Stimulated activated effector memory CD8-positive, alpha-beta T cell treated with anti-CD3 and anti-CD28 coated beads, Interleukin-12 subunit alpha, Interleukin-12 subunit beta, amount 100 ng/mL, for 72 hours (primary cell): ENCODE results near the gene SHFL.

Experiments
- ATAC-seq: fragments of 150-1000 bp; cut with Tn5 transposase; 2 replicates; pipeline ENCODE4 v1.10.0; 2021
- DNase-seq, 2 donors: peaks; one replicate each; pipeline ENCODE4 v3.0.0; 2021 to 2022; ENCODE audit warnings: low spot score in 2 of 2
- H3K27ac Mint-ChIP-seq: one replicate; pipeline ENCODE4 v1.8.0; 2022; ENCODE audit warnings: mild to moderate bottlenecking, mixed read lengths
- H3K36me3 Mint-ChIP-seq: one replicate; pipeline ENCODE4 v1.8.0; 2022; ENCODE audit warnings: mild to moderate bottlenecking, mixed read lengths
- H3K4me1 Mint-ChIP-seq: one replicate; pipeline ENCODE4 v1.8.0; 2022; ENCODE audit warnings: mixed read lengths
- H3K4me3 Mint-ChIP-seq: one replicate; pipeline ENCODE4 v1.8.0; 2022; ENCODE audit warnings: mild to moderate bottlenecking, mixed read lengths
- H3K9me3 Mint-ChIP-seq: one replicate; pipeline ENCODE4 v1.8.0; 2022; ENCODE audit warnings: mixed read lengths

Gene SHFL

DNA sequence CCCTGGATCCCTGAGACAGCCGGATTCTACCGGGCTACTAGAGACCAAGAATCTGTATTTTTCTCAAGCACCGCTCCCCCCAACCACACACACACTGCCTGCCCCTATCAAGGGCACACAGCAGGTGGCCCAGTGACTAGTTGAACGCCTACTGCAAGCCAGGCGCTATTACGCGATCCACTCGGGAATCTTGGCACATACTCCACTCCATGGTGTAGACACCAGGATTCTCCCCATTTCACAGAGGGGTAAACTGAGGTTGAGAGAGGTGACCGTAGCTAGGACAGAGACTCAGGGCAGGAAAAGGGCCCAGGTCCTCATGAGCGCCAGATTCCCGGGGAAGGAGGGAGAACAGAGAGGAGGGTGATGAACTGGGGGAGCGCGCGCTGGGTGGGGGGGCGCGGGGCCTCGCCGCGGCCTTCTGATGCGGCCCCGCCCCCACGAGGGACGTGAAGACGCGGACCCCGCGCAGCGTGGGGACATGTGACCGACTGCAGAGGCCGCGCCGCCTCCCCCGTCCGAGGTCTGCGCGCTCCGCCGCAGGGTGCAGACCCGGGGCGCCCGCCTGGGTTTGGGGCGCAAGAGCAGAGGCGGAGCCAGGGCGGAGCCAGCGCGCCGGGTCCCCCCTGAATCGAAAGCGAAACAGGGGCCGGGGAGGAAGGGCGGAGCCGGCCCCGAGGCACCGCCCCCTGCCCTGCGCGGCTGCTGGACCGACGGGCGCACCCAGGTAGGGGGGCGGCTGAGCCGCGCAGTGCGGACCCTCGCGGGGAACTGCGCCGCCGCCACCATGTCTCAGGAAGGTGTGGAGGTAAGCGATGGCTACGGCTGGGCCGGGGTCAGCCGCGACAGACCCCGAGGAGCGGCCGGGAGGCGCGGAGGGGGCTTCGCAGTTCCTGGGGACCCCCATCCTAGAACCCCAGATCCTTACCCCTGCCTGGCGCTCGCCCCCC, at the start of gene SHFL:
TSS of gene SHFL (plus strand) at position 677 of the 950 bp plus-strand sequence. CDS start at position 788, 111 bp downstream.
- DNase-seq (peak; percentile 76 to 92), ATAC-seq (peak; percentile 94)
- Mint-ChIP-seq H3K36me3 (peaks cover 42% of the 10 kb centered on the region), H3K27ac (peak within 1 kb of the TSS; percentile 85), H3K9me3 (no peaks in the 10 kb centered on the region), H3K4me3 (peak within 1 kb of the TSS; percentile 80), H3K4me1 (peaks cover 19% of the 10 kb centered on the region)

GRCh38 chr19:10036601-10037071, 49.5 kb upstream of the SHFL start:
- no peaks in the 10 kb centered on the region for H3K4me1 Mint-ChIP-seq
- H3K27ac Mint-ChIP-seq = no peak overlapping the region
- ATAC-seq (no peak), DNase-seq (no peak)
- no peaks in the 10 kb centered on the region for H3K9me3 Mint-ChIP-seq
- no peak overlapping the region for H3K4me3 Mint-ChIP-seq
- H3K36me3 Mint-ChIP-seq = no peaks in the 10 kb centered on the region

- ATAC-seq (no peak), DNase-seq (no peak)
- no peaks in the 10 kb centered on the region for H3K36me3 Mint-ChIP-seq
- H3K4me3 Mint-ChIP-seq = no peak overlapping the region
- no peaks in the 10 kb centered on the region for H3K9me3 Mint-ChIP-seq
- H3K4me1 Mint-ChIP-seq = no peaks in the 10 kb centered on the region
- no peak overlapping the region for H3K27ac Mint-ChIP-seq
Measured at GRCh38 chr19:10037367-10037766, 48.8 kb upstream of the SHFL start.

GRCh38 chr19:10037809-10038208, 48.3 kb upstream of the SHFL start:
- Mint-ChIP-seq H3K9me3 (no peaks in the 10 kb centered on the region), H3K27ac (no peak overlapping the region), H3K4me3 (no peak overlapping the region), H3K36me3 (no peaks in the 10 kb centered on the region), H3K4me1 (no peaks in the 10 kb centered on the region)
- no peak for ATAC-seq
- no peak for DNase-seq

GRCh38 chr19:10043286-10043927, 42.7 kb upstream of the SHFL start:
- DNase-seq (no peak), ATAC-seq (no peak)
- Mint-ChIP-seq H3K4me3 (no peak overlapping the region), H3K9me3 (no peaks in the 10 kb centered on the region), H3K4me1 (peaks cover 4% of the 10 kb centered on the region), H3K36me3 (no peaks in the 10 kb centered on the region), H3K27ac (no peak overlapping the region)

GRCh38 chr19:10044390-10044789, 41.7 kb upstream of the SHFL start:
- Mint-ChIP-seq H3K4me1 (peaks cover 9% of the 10 kb centered on the region), H3K9me3 (no peaks in the 10 kb centered on the region), H3K27ac (no peak overlapping the region), H3K4me3 (no peak overlapping the region), H3K36me3 (no peaks in the 10 kb centered on the region)
- DNase-seq (no peak), ATAC-seq (peak; percentile 67)

DNA sequence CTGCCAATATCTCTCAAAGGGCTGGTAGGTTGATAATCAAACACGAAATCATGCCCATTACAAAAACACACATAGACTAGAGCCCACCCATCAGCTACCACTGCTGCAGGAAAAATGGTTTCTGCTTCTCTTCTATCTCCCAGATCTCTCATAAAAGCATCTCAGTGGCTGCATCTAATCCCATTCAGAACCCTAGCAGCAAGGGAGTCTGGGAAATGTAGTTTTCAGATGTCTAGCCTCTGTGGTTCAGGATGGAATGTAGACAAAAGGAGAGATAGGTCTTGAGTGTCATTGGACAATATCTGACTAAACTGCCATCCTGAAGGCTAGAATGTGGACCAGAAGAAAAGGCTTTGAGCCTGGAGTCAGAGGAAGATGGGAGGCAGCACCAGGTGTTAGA, 40.7 kb upstream of the SHFL start:
- H3K4me3 Mint-ChIP-seq = no peak overlapping the region
- no peaks in the 10 kb centered on the region for H3K9me3 Mint-ChIP-seq
- no peak for ATAC-seq
- no peaks in the 10 kb centered on the region for H3K36me3 Mint-ChIP-seq
- peaks cover 9% of the 10 kb centered on the region for H3K4me1 Mint-ChIP-seq
- DNase-seq = no peak
- no peak overlapping the region for H3K27ac Mint-ChIP-seq

DNA sequence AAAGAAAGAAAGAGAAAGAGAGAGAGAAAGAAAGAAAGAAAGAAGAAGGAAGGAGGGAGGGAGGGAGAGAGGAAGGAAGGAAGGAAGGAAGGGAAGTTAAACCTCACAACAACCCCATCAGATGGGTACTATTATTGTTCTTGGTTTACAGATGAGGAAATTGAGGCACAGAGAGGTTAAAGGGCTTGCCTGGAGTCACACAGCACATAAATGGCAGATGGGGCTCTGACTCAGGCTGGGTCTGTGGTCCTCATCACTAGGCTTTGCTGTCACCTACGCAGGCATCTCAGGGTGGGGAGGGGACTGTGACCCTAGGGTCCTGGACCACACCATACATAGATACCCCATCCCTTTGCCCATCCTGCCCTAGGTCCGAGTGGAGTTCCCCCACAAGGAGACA, 36.5 kb upstream of the SHFL start:
- H3K27ac Mint-ChIP-seq = peak overlapping the region; percentile 63
- no peak overlapping the region for H3K4me3 Mint-ChIP-seq
- H3K36me3 Mint-ChIP-seq = no peaks in the 10 kb centered on the region
- ATAC-seq (no peak), DNase-seq (no peak)
- peaks cover 9% of the 10 kb centered on the region for H3K4me1 Mint-ChIP-seq
- H3K9me3 Mint-ChIP-seq = no peaks in the 10 kb centered on the region

GRCh38 chr19:10052602-10053360, 33.3 kb upstream of the SHFL start:
- no peak overlapping the region for H3K4me3 Mint-ChIP-seq
- DNase-seq = no peak
- no peaks in the 10 kb centered on the region for H3K36me3 Mint-ChIP-seq
- H3K27ac Mint-ChIP-seq = no peak overlapping the region
- H3K4me1 Mint-ChIP-seq = peaks cover 9% of the 10 kb centered on the region
- no peaks in the 10 kb centered on the region for H3K9me3 Mint-ChIP-seq
- no peak for ATAC-seq

GRCh38 chr19:10061717-10062310, 24.3 kb upstream of the SHFL start:
- H3K36me3 Mint-ChIP-seq = no peaks in the 10 kb centered on the region
- no peak for DNase-seq
- H3K27ac Mint-ChIP-seq = no peak overlapping the region
- H3K9me3 Mint-ChIP-seq = no peaks in the 10 kb centered on the region
- no peak for ATAC-seq
- no peak overlapping the region for H3K4me3 Mint-ChIP-seq
- H3K4me1 Mint-ChIP-seq = no peaks in the 10 kb centered on the region

DNA sequence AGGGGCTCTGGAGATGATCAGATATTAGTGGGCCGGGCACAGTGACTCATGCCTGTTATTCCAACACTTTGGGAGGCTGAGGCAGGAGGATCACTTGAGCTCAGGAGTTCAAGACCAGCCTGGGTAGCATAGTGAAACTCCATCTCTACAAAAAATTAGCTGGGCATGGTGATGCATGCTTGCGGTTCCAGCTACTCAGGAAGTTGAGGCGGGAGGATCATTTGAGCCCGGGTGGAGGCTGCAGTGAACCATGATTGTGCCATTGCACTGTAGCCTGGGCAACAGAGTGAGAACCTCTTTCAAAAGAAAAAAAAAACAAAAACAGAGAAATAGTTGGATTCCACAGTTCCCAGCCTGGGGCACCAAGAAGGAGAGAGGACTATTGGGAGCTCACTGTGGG, 17.9 kb upstream of the SHFL start:
- no peak for DNase-seq

GRCh38 chr19:10069046-10069445, 17.1 kb upstream of the SHFL start:
- no peaks in the 10 kb centered on the region for H3K9me3 Mint-ChIP-seq
- H3K36me3 Mint-ChIP-seq = no peaks in the 10 kb centered on the region
- DNase-seq (no peak), ATAC-seq (no peak)
- H3K27ac Mint-ChIP-seq = no peak overlapping the region
- H3K4me1 Mint-ChIP-seq = peaks cover 17% of the 10 kb centered on the region
- no peak overlapping the region for H3K4me3 Mint-ChIP-seq

More for the DNA sequence above, 17.9 kb upstream of the SHFL start:
- peak; percentile 78 for ATAC-seq
- H3K36me3 Mint-ChIP-seq = no peaks in the 10 kb centered on the region
- H3K4me1 Mint-ChIP-seq = peaks cover 17% of the 10 kb centered on the region
- no peak overlapping the region for H3K4me3 Mint-ChIP-seq
- peak overlapping the region; percentile 73 for H3K27ac Mint-ChIP-seq
- H3K9me3 Mint-ChIP-seq = no peaks in the 10 kb centered on the region

GRCh38 chr19:10070730-10071446, 15.2 kb upstream of the SHFL start:
- DNase-seq (no peak), ATAC-seq (no peak)
- H3K4me3 Mint-ChIP-seq = no peak overlapping the region
- no peaks in the 10 kb centered on the region for H3K9me3 Mint-ChIP-seq
- H3K4me1 Mint-ChIP-seq = peaks cover 17% of the 10 kb centered on the region
- no peak overlapping the region for H3K27ac Mint-ChIP-seq
- no peaks in the 10 kb centered on the region for H3K36me3 Mint-ChIP-seq

GRCh38 chr19:10074153-10074552, 12.0 kb upstream of the SHFL start:
- H3K4me3 Mint-ChIP-seq = no peak overlapping the region
- H3K27ac Mint-ChIP-seq = no peak overlapping the region
- peak; percentile 86 for ATAC-seq
- H3K36me3 Mint-ChIP-seq = no peaks in the 10 kb centered on the region
- peak in 1 of 2 donors; percentile 63 for DNase-seq
- H3K4me1 Mint-ChIP-seq = no peaks in the 10 kb centered on the region
- no peaks in the 10 kb centered on the region for H3K9me3 Mint-ChIP-seq
